Left renal pelvis (tissue), 4 donors: ENCODE results near the gene TMEM271. TPM values are rescaled to one million over a fixed set of nuclear protein-coding genes. Genes with fewer than 3 reads are reported as not detected.
"Not testable (repeated sequence)": the region's sequence is repeated elsewhere in the genome, so short reads cannot be mapped to it uniquely, and the experiment has no call there.

Experiments
- DNase-seq, 4 donors: peaks; one replicate each; pipeline ENCODE4 v3.0.0-alpha.2; 2013; ENCODE audit warnings: low read depth in 4 of 4, low spot score in 3 of 4
- polyA plus RNA-seq, 4 donors: library from polyadenylated mRNA; unstranded; fragments of 120-200 nt; gene quantifications; one replicate each; pipeline ENCODE4 v1.2.1, GENCODE V29; 2013; ENCODE audit not compliant: insufficient read length in 4 of 4

Gene TMEM271
- polyA plus RNA-seq, 4 donors = 0.06 to 0.09 TPM; not detected in 2

- DNase-seq = no peak
These were observed 9.4 kb downstream of the TMEM271 start for GRCh38 chr4:566508-567295.

- no peak for DNase-seq
These were observed 10.1 kb downstream of the TMEM271 start for GRCh38 chr4:566035-566434.

- DNase-seq = not testable (repeated sequence)
These were observed 10.5 kb downstream of the TMEM271 start for GRCh38 chr4:565614-566013.

GRCh38 chr4:562458-562857 lies 13.6 kb downstream of the TMEM271 start:
- DNase-seq = not testable (repeated sequence)

- no peak for DNase-seq
These were observed 14.7 kb downstream of the TMEM271 start for GRCh38 chr4:561426-561825.

GRCh38 chr4:560731-561291 lies 15.3 kb downstream of the TMEM271 start:
- no peak for DNase-seq

GRCh38 chr4:560061-560460 lies 16.0 kb downstream of the TMEM271 start:
- no peak for DNase-seq

GRCh38 chr4:555566-556275 lies 20.4 kb downstream of the TMEM271 start:
- no peak for DNase-seq

- not testable (repeated sequence) for DNase-seq
These were observed 21.2 kb downstream of the TMEM271 start for GRCh38 chr4:554793-555320.

- no peak for DNase-seq
These were observed 24.1 kb downstream of the TMEM271 start for GRCh38 chr4:552019-552418.

GRCh38 chr4:550268-550667 lies 25.8 kb downstream of the TMEM271 start:
- DNase-seq = not testable (repeated sequence)

GRCh38 chr4:548976-549375 lies 27.1 kb downstream of the TMEM271 start:
- no peak for DNase-seq

- DNase-seq = no peak
These were observed 30.5 kb downstream of the TMEM271 start for GRCh38 chr4:545612-546011.

- DNase-seq = no peak
These were observed 31.5 kb downstream of the TMEM271 start for GRCh38 chr4:544386-545105.

GRCh38 chr4:541271-541670 lies 34.8 kb downstream of the TMEM271 start:
- DNase-seq = no peak

GRCh38 chr4:538542-539142 lies 37.5 kb downstream of the TMEM271 start:
- DNase-seq = no peak

- no peak for DNase-seq
These were observed 38.4 kb downstream of the TMEM271 start for GRCh38 chr4:537436-538264.

GRCh38 chr4:536351-536972 lies 39.6 kb downstream of the TMEM271 start:
- DNase-seq = no peak

- DNase-seq = no peak
These were observed 40.2 kb downstream of the TMEM271 start for GRCh38 chr4:535924-536281.
